ENCODE measurements around the gene SLC44A1. TPM values are rescaled to one million over a fixed set of nuclear protein-coding genes. Genes with fewer than 3 reads are reported as not detected.
A peak's percentile ranks its signal among the peaks of the same experiment; 100 is the strongest.

SLC44A1 gene
- total RNA-seq, 2 experiments from 2014 or later, result 26.6 to 71.6 TPM

DNA sequence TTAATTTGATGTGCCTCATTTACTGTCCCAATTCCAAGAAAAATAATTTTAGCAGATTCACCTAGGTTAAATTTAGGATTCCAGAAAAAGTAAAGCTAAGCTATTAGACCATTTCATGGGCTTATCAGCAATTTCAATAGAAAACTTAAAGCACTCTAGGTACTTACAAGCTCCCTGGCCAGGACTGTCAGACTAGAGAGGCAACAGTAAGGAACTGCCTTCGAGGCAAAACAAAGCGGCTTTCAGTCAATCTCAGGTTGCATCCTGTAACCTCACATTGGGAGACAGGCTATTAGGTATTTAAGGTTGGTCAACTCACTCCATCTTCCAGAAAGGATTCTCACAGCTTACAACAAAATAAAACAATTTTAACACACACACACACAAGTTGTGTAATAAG lies 154.7 kb downstream of the SLC44A1 start:
- Histone ChIP-seq H3K9me3 (ENCODE audit: low read length) (no peaks in the 10 kb centered on the region), H4K20me1 (ENCODE audit: insufficient read depth, low read length) (no peaks in the 10 kb centered on the region), H3K27ac (ENCODE audit: low read depth, low read length, poor library complexity, severe bottlenecking) (no peak overlapping the region), H3K4me1 (ENCODE audit: insufficient read depth, low read length, poor library complexity, severe bottlenecking) (peaks cover 30% of the 10 kb centered on the region), H3K36me3 (ENCODE audit: insufficient read depth, low read length) (no peaks in the 10 kb centered on the region), H2AFZ (ENCODE audit: low read length) (no peak overlapping the region), H3K4me3 (ENCODE audit: low read depth, low read length, poor library complexity, severe bottlenecking) (no peak overlapping the region), H3K9me2 (ENCODE audit: insufficient read depth, low read length) (no peaks in the 10 kb centered on the region), H3K79me2 (ENCODE audit: insufficient read depth, low read depth, low read length) (no peaks in the 10 kb centered on the region), H3K4me2 (ENCODE audit: low read length) (no peak overlapping the region)
- ChIA-PET CTCF (ENCODE audit: unreplicated experiment) (no interaction called here), POLR2A (interaction anchor here (0.6 to 1.7 kb wide), 11 partner anchors 11 to 634 kb away, joined by 3 to 8 read pairs (median 5); no protein-coding TSS in a partner anchor)
- no peak for DNase-seq (ENCODE audit: low spot score)
- TF ChIP-seq, protein P1, sequence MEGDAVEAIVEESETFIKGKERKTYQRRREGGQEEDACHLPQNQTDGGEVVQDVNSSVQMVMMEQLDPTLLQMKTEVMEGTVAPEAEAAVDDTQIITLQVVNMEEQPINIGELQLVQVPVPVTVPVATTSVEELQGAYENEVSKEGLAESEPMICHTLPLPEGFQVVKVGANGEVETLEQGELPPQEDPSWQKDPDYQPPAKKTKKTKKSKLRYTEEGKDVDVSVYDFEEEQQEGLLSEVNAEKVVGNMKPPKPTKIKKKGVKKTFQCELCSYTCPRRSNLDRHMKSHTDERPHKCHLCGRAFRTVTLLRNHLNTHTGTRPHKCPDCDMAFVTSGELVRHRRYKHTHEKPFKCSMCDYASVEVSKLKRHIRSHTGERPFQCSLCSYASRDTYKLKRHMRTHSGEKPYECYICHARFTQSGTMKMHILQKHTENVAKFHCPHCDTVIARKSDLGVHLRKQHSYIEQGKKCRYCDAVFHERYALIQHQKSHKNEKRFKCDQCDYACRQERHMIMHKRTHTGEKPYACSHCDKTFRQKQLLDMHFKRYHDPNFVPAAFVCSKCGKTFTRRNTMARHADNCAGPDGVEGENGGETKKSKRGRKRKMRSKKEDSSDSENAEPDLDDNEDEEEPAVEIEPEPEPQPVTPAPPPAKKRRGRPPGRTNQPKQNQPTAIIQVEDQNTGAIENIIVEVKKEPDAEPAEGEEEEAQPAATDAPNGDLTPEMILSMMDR (conservative IDR thresholded peaks at IDR 0.05; ENCODE audit: low read length), result no peak
- no peak for TF ChIP-seq EZH2phosphoT487 (IDR thresholded peaks at IDR 0.05; ENCODE audit: borderline replicate concordance, low read depth, low read length)
- intact Hi-C loops (cut with micrococcal nuclease; ENCODE audit: unreplicated experiment), result no loop called here
- no TSS peak for BruUV-seq (replicated peaks)

GRCh38 chr9:105401651-105402050 lies 157.2 kb downstream of the SLC44A1 start:
- intact Hi-C loops (cut with micrococcal nuclease; ENCODE audit: unreplicated experiment), result no loop called here
- ChIA-PET CTCF (ENCODE audit: unreplicated experiment) (interaction anchor here (1.2 kb wide), 1 partner anchor 158 kb away, joined by 3 read pairs; no protein-coding TSS in a partner anchor), POLR2A (interaction anchor here (0.5 to 1.1 kb wide), 5 partner anchors 10 to 241 kb away, joined by 3 to 5 read pairs (median 3); no protein-coding TSS in a partner anchor)

More at GRCh38 chr9:105401651-105402050, 157.2 kb downstream of the SLC44A1 start:
- no TSS peak for BruUV-seq (replicated peaks)
- H3K9me2 ChIP-seq (ENCODE audit: insufficient read depth, low read length), result no peaks in the 10 kb centered on the region
- H3K4me2 ChIP-seq (ENCODE audit: low read length), result peak overlapping the region; percentile 4; the same call in 1 of the 2 replicates
- H4K20me1 ChIP-seq (ENCODE audit: insufficient read depth, low read length), result no peaks in the 10 kb centered on the region
- no peak overlapping the region for H3K27ac ChIP-seq (ENCODE audit: low read depth, low read length, poor library complexity, severe bottlenecking)
- H3K9me3 ChIP-seq (ENCODE audit: low read length), result peaks cover under 1% of the 10 kb centered on the region; the same call in 1 of the 2 replicates
- H3K79me2 ChIP-seq (ENCODE audit: insufficient read depth, low read depth, low read length), result no peaks in the 10 kb centered on the region
- H3K4me1 ChIP-seq (ENCODE audit: insufficient read depth, low read length, poor library complexity, severe bottlenecking), result peaks cover 56% of the 10 kb centered on the region
- DNase-seq (ENCODE audit: low spot score), result peak; percentile 31
- TF ChIP-seq, protein P1 (conservative IDR thresholded peaks at IDR 0.05; ENCODE audit: low read length), result peak; percentile 28; the same call in 1 of the 2 replicates
- TF ChIP-seq EZH2phosphoT487 (IDR thresholded peaks at IDR 0.05; ENCODE audit: borderline replicate concordance, low read depth, low read length), result no peak
- no peak overlapping the region for H3K4me3 ChIP-seq (ENCODE audit: low read depth, low read length, poor library complexity, severe bottlenecking)
- H2AFZ ChIP-seq (ENCODE audit: low read length), result no peak overlapping the region; the same call in 1 of the 2 replicates
- H3K36me3 ChIP-seq (ENCODE audit: insufficient read depth, low read length), result no peaks in the 10 kb centered on the region

All from OCI-LY7 (cell line).